GM21528 (cell line): Measurements from ENCODE around the gene MRM1.

Experiments
- ATAC-seq: cut with Tn5 transposase; IDR thresholded peaks from one replicate; pipeline ENCODE4 v1.9.1; 2021; ENCODE audit warnings: mild to moderate bottlenecking, moderate library complexity; ENCODE audit not compliant: unreplicated experiment, low FRiP score

MRM1 gene

DNA sequence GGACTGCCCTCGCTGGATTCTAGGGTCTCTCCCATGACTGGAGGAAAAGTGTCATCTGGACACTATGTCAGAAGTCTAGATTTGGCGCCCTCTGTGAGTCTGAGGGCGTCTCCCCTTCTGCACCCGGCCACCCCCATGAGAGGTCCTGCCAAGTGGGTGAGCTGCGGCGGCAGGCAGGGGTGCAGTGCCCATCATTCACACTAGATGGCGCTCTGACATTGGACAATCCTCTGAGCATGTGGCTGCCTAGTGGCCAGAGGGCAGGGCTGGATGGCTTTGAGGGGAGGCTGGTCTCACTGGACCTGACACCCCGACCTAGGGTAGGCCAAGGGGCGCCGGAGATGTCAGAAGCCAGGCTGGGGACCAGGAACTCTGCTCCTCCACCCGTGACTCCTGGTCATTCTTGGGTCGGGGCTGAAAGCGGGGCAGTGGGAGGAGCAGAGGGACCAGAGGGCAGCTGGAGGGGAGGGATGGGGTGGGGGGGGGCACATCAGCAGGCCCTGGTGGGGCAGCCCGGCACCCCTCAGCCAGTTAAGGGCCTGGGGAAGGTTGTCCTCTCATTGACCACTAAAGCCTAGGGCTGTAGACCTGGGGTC lies 28.0 kb downstream of the MRM1 start:
- no peak for ATAC-seq

DNA sequence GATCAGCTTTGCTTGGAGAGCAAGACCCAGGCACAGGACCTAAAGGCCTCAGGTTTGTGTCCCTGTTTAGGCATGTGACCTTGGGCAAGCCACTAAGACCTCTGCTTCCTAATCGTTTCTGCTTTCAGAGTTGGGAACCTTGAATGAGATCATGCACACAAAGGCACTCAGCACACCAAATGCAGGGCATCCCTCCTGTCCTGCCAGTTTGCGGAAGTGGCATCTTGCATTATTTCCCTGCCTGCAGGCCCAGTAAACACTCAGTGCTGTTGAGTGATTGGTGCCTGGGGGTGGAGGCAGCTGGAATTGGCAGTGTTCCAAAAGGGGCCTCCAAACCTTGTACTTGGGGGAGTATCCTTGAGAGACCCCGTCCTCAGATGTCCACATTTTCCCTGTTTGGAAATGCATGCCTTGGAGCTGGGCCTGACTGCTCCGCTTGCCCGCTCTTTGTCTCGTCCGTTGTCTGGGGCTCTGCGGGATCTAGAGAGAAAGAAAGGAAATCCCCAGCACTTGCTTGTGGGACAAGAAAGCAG lies 28.7 kb downstream of the MRM1 start:
- no peak for ATAC-seq

DNA sequence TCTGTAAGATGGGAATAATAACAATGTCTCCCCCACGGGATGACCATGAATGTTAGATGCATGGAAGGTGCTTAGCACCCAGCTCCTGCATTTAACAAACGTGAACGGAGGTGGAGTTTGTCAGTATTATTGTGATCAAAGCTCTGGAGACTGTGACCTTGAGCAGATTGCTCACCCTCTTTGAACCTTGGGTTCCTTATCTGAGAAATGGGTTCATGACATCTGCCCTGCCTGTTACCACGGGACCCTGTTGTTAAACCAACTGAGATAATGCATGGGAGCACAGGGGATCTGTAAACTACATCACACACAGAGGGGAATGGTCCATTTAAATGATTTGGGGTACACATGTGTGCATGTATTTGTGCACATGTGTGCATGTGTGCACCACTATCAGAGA lies 29.6 kb downstream of the MRM1 start:
- no peak for ATAC-seq

DNA sequence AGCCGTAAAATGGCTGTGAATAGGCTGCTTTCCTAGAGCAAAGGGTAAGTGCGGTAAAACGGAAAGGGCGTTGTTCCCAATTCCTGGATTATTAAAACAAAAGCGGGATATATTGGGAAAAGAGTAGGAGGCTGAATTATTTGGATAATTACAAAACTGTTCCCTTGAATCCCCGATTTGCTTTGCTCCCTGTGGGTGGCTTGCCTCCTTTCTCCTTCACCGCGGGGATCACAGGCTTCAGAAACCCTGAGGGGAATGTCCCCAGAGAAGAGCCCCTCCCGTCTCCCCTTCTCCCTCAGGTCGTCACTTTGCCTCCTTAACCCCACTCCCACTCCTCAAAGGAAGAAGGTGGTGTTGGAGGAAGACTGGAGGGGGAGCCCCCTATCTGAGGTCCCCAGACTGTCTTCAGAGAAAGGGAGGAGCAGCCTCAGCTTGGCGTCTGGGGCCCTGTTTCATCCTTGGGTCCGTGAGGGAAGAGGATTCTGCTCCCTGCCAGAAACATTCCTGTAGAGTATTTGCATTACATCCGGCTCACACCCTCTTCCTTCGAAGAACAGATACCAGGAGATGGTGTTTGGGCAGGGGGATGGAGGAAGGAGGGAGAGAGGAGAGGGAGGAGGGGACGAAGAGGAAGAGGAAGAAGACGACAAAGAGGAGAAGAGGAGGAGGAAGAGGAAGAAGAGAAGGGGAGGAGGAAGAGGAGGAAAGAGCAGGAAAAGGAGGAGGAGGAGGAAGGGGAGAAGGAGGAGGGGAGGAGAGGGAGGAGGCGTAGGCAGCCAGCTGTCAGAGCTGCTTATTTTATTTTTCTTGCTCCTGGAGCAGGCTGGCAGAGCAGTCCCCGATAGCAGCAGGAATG lies 31.8 kb downstream of the MRM1 start:
- ATAC-seq, result no peak

DNA sequence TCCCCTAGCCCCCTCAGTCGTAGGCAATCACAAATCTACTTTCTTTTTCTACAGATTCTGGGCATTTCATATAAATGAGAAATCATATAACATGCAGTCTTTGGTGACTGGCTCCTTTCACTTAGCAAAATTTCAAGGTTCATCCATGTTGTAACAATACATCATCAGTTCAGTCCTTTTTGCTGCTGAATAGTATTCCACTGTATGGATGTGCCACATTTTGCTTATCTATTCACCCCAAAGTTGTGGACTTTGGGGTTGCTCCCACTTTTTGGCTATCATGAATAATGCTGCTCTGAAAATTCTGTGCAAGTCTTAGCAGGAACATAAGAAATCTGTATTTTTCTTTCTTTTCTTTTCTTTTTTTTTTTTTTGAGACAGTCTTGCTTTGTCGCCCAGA lies 39.0 kb downstream of the MRM1 start:
- no peak for ATAC-seq

DNA sequence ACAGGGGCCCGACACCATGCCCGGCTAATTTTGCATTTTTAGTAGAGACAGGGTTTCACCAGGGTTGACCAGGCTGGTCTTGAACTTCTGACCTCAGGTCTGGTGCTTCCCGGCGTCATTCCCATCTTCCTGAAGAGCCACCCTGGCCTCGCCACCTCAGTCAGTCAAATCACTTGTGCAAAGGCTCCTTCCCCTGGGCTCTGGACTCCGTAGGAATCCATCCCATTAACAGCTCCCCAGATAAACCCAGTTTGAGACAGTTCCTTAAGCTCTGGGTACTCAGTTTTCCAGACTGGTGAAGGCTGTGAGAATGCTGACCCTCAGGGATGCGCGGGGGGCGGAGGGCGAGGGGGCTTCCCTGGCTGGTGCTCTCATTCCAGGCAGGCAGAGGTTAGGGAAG lies 39.5 kb downstream of the MRM1 start:
- no peak for ATAC-seq

DNA sequence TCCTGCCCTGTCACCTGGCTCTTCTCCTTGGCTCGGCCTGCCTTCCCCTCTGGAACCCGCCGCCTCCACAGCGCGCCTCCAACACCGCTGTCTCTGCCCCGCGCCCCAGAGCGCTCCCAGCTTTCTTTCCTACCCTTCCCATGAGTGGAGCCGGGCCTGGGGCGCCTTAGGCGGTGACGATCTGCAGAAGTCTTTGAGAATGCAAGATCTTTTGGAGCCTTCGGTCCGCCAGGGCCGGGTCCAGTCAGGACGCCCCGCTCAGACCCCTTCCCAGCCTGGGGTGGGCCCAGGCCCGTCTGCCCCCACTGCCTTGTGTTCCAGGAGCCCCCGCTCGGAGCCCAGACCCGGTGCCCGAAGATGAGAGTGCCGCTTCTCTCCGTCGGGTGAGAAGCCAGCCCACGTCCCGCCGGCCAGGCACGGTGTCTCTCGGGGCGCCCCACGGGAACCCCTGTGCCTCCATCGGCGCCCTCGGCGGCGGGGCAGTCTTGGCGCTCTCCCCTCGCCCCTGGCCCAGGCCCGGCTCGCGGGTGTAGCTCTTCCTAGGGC lies 40.0 kb downstream of the MRM1 start:
- ATAC-seq, result no peak

DNA sequence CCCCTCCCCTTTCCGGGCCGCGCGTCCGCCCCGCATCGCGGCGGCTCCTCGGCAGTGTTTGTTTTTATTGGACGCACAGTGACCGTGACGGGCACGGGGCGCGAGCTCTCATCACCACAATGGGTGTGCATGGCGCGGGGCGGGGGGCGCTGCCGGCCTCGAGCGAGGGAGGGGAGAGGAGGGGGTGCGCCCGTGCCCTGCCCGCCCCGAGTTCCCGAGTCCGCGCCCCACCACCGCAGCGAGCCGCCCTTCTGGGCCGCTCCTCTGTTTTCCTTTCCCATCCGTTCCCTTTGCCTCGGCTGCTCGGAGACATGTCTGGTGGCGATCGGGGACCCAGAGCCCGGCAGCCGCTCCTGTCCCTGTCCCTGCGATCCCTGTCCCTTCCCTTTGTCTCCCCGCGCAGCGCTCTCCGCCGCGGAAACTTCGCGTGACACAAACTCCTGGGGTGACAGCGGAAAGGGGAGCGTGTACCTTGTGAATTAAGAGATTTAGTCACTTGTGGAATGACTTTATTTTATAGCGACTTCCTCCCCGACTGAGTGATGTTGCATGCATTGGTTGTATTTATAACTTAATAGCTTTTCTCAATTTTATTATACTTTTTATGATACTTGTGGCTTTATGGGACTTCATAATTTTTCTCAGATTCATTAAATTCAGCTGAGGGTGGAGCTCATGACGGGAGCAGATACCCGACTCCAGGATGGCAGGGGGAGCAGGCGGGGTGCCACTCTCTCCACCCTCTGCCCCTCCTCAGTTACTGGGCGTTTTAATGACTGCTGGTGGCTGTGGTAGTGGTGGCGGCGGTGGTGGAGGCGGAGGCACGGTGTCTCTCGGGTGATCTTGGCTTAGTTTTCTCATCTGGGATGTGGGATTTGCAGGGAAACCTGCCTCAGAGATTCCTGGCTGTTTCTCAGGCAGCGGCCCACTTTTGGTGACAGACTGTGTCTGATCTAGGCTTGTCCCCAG lies 40.8 kb downstream of the MRM1 start:
- no peak for ATAC-seq

DNA sequence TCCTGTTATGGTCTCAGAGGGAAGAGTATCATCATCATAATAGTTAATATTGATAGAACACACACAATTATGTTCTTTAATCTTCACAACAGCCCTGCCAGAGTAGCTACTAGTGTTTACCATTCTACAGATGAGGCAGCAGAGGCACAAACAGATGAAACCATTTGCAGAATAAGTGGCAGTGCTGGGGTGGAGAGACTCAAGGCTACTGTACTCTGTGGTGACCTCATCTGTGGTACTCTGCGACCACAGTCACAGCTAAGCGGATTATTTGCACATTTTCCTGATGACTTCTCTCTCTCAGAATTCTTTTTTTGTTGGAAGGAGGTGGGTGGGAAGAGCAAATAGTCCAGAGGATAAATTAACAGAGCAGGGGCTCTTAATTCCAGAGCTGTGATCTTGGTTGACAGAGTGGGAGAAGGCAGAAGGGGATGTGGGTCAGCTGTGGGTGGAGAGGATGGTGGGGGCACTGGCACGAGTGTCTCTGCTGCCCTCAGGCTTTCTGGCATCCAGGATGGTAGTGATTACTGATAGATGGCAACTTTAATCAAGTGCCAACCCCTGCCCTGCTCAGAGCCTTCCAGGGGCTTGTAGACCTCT lies 41.8 kb downstream of the MRM1 start:
- no peak for ATAC-seq

DNA sequence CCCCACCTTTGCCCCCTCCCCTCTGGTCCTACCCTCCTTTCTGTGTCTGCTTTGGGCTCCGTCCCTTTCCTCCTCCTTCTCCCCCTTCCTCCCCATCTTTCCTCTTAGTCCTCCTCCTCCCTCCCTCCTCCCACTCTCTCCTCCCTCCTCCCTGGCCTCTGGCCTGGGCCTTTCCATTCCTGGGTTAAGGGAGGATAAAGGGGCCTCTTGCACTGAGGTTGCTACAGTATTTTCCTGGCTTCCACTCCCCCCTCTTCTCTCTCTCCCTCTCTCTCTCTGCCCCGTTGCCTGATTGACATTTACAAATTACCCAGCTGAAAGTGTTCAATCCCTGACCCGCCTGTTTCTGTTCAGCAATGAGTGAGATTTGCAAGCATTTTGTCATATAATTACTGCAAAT lies 44.0 kb downstream of the MRM1 start:
- ATAC-seq, result no peak

DNA sequence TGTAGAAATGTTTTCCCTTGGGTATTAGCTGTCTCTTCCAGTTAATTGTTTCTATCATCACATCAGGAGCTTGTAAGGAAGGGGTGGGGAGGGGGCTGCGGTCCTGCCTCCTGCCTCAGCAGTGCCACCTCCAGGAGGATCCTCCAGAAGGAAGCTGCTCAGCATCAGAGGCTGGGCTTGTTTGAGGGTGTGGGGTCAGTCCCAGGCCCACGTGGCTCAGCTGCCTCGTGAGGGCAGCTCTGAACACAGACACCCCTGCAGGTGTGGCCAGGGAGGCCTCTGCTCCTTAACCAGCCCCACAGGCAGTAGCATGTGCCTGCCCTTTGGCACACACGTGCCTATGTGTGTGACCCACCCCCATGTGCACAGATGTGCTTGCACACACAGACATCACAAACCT lies 46.3 kb downstream of the MRM1 start:
- ATAC-seq, result no peak

DNA sequence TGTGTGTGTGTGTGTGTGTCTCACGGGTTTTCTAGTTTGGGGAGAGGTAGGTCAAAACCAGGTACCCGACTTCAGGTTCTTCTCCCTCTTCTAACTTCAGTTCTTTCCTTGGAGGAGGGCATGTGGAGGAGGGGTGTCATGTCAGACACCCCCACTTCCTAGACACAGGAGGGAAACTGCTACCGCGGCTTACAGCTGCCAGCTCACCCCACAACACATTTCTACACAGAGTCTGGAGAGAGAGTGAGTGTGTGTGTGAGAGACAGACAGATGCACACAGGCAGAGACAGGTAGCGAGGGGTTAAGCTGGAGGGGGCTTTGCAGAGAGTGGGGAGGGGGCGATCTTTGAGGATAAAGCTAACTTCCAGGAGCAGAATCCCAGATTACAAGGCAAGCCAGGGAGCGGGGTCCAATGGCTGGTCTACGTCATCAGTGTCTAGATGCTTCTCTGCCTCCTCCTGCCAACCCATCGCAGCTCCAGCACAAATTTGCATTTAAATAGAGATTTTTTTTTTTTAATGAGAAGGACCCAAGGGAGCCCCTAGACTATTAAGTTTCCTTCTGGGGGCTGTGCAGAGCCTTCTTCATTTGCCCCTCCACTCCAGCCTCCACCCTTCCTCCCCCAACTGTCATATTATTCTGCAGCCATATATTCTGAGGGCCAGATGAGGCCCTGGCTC lies 48.9 kb downstream of the MRM1 start:
- ATAC-seq, result no peak

DNA sequence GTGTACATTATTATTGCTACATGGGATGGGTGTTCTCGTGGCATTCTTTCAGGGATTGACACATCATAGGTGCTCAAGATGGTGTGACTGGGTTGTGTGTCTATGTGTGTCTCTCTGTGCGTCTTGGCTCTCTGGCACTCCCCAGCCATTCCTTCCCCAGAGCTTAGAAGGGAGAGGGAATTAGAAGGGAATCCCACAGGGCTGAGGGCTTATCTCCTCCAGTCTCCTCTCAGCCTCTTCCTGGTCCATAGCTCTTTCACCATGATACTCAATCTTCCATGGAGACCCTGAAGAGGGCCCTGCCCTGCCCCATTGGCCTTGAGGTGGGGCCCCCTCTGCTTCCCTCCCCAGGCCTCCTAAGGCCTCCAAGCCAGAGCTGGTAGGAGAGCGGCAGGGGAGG lies 52.0 kb downstream of the MRM1 start:
- no peak for ATAC-seq

DNA sequence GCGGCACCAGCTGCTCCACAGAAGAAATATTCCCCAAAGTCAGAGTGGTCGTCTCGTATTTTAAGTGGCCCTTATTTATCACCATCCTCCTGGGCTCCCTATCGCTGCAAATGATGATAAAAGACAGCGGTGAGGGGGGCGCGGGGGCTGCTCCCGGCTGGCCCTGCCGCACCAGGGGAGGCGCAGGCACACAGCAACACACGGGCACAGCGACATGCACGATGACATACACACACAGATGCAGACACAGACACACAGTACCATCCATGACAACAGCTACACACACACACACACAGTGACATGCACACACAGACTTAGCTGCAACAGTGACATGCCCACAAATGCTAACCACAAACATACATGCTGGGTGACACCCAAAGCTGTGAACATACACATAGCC lies 52.5 kb downstream of the MRM1 start:
- ATAC-seq, result no peak

DNA sequence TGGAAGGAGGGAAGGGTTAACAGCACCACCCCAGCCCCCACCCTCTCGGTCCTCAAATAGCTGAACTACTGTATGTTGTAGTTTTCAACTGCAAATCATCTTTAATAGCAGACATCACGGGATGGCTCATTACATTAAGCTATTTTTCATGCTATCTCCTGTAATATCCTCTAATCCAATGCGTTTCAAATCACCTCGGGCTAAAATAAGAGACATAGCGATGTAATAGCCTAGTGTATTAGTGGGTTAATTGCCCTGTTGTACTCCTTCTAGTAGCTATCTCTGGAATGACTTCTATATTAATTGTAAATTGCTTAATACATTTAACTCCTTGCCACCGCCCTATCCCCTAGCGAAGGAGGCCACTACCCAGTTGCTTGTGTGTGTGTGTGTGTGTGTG lies 54.3 kb downstream of the MRM1 start:
- no peak for ATAC-seq

DNA sequence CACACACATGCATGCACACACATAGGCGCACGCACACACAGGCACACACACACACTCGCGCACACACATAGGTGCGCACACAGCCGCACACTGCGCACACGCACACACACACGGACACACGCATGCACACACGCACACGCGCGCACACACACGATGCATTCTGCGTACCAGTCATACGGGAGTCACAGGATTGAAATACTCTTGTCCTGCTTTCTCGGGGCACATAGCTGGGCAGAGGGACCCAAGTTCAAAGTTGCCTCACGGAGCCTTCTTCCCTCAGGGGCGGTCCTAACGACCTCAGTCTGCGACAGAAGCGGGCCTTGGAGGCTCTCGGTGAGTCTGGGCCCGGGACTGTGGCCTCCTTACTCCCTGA lies 56.0 kb downstream of the MRM1 start:
- ATAC-seq, result no peak

DNA sequence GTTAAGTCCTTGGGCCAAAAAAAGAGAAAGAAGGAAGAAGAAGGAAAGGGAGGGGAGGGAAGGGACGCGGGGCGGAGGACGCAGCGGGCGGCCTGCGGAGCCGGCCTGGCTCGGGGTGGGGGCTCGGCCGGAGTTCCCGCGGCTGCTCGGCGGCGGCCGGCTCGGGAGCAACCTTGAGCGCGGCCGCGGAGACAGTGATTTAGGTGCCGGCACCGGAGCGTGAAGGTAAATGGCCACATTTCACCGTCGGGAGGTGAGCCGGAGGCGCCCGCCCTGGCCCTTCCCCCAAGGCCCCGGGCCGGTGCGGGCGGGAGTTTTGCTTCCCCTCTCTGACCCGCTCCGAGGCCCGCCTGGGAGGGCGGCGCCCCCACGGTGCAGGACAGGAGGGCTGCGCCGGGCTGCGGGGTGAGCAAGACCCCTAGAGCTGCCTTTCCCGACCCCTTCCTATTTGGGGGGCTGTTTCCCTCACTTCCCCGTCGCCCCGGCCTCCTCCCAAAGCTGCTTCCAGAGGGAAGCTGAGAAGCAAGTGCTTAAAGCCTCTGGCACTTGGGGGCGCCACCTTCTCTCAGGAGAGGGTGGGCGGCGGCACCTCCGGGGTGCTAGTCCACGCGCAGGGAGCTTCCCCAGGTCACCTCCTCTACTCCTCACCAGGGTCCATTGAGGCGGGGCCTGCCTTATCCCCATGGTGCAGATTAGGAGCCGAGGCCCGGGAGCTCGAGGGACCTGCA lies 56.5 kb downstream of the MRM1 start:
- ATAC-seq, result no peak
